Skeletal muscle cell (primary cell): ENCODE data around the gene GMPPB.

ENCODE experiments used
- DNase-seq: peaks from one replicate; pipeline ENCODE4 v3.0.0-alpha.2; 2010; ENCODE audit warnings: low read depth
- H3K4me3 ChIP-seq: 2 replicates; pipeline ENCODE4 v1.5.1; 2011; ENCODE audit warnings: low read depth, mild to moderate bottlenecking, control low read depth, low read length, moderate library complexity

GMPPB gene

GRCh38 chr3:49716691-49717210 is 7.0 kb downstream of the GMPPB start:
- no peak for DNase-seq
- no peak overlapping the region for H3K4me3 ChIP-seq

- no peak for DNase-seq
- H3K4me3 ChIP-seq = no peak overlapping the region
Observed at GRCh38 chr3:49716169-49716568, 7.6 kb downstream of the GMPPB start.

DNA sequence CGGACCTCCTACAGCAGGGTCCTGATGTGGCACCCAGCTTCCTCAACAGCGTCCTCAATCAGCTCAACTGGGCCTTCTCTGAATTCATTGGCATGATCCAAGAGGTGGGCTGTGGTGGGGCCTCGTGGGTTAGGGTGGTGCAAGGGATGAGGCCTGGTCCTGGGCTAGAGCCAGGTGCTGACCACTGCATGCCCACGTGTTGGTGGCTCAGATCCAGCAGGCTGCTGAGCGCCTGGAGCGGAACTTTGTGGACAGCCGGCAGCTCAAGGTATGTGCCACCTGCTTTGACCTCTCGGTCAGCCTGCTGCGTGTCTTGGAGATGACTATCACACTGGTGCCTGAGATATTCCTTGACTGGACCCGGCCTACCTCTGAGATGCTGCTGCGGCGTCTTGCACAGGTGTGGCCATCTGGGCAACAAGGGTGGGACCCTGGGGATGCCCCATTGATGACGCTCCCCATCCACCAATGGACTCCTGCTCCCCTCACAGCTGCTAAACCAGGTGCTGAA is 8.1 kb downstream of the GMPPB start:
- H3K4me3 ChIP-seq = no peak overlapping the region
- DNase-seq = no peak

DNA sequence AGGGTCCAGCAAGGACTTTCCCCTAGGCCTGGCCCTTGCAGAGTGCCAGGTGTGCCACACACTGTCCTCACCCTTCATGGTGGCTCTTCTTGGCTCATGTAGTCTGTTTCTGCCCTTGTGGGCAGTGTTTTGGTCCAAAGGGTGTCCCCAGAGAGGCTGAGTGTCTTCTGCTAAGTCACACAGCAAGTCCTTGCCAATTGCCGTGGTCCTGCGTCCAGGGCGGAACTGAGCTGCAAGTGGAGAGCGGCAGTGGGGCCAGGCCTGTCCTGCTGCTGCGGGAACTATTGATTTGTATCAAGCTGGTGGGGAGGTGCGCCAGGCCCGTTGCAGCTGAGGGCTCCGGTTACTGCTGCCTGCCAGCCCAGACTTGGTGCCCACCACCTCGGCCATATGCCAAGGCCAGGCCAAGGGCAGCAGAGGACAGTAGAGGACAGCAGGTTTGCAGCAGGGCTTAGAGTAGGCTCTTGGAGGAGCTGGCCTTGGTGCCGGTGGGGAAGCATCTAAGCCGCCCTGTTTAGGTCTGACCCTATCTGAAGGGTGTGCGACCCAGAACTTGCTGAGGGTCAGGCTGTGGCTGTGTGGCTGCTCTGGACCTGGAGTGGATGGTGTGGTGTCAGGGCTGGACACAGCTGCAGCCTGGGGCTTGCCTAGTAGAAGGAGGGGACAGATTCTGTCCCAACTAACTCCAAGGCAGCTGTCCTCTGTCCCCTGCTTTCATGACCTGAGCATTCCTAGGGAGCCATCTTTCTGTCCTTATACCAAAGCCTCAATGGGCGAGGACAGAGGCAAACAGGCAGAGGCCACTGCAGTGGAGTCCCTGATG is 8.8 kb downstream of the GMPPB start:
- no peak for DNase-seq
- no peak overlapping the region for H3K4me3 ChIP-seq

GRCh38 chr3:49713336-49714105 is 10.2 kb downstream of the GMPPB start:
- no peak for DNase-seq
- H3K4me3 ChIP-seq = no peak overlapping the region

GRCh38 chr3:49712631-49713317 is 11.0 kb downstream of the GMPPB start:
- DNase-seq = no peak
- no peak overlapping the region for H3K4me3 ChIP-seq

GRCh38 chr3:49712166-49712565 is 11.6 kb downstream of the GMPPB start:
- DNase-seq = no peak
- no peak overlapping the region for H3K4me3 ChIP-seq

GRCh38 chr3:49711489-49711888 is 12.3 kb downstream of the GMPPB start:
- no peak for DNase-seq
- no peak overlapping the region for H3K4me3 ChIP-seq

DNA sequence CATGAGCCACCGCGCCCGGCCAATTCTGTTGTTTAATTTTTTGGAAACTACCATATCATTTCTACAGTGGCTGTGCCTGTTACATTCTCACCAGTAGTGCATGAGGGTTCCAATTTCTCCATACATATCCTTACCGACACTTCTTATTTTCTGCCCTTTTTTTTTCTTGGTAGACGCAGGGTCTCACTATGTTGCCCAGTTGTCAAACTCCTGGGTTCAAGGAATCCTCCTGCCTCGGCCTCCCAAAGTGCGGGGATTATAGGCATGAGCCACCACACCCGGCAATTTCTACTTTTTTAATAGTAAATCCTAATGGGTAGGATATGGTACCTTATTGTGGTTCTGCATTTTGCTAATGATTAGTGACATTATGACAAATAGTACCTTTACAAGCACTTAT is 13.9 kb downstream of the GMPPB start:
- no peak overlapping the region for H3K4me3 ChIP-seq
- DNase-seq = no peak

DNA sequence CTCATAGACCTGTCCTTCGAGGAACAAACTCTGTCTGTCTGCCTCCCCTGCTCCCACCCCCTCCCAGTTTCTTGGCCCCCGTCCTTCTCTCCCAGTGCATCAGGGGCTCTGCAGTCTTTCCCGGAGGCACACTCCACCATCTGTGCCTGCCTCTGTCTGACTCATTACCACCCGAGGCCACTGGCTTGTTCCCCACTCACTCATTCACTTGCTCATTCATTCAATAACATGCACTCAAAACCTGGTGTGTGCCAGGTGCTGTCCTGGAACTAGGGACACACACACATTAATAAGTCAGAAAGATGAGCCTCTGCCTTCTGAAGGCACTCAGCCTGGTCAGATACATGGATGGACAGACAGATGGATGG is 16.7 kb downstream of the GMPPB start:
- DNase-seq = no peak
- no peak overlapping the region for H3K4me3 ChIP-seq

GRCh38 chr3:49706456-49707112 is 17.2 kb downstream of the GMPPB start:
- no peak for DNase-seq

GRCh38 chr3:49705390-49705960 is 18.3 kb downstream of the GMPPB start:
- H3K4me3 ChIP-seq = no peak overlapping the region
- DNase-seq = no peak

More at GRCh38 chr3:49706456-49707112, 17.2 kb downstream of the GMPPB start:
- no peak overlapping the region for H3K4me3 ChIP-seq

DNA sequence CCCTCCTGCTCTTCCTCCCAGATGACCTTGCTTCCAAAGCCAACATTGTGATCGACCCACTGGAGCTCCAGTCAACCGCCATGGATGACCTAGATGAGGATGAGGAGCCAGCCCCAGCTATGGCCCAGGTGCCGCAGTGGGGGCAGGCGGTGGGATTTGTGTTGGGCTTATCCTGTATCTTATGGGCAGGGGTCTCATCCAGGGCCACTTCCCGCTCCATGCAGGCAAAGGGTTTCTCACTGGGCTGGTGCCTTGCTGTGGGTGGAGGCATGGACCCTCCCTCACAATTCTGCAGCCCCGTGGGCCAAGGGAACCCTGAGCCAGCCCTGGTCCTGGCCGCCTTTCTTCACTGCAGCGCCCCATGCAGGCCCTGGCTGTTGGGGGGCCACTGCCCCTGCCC is 19.1 kb downstream of the GMPPB start:
- H3K4me3 ChIP-seq = no peak overlapping the region
- no peak for DNase-seq

DNA sequence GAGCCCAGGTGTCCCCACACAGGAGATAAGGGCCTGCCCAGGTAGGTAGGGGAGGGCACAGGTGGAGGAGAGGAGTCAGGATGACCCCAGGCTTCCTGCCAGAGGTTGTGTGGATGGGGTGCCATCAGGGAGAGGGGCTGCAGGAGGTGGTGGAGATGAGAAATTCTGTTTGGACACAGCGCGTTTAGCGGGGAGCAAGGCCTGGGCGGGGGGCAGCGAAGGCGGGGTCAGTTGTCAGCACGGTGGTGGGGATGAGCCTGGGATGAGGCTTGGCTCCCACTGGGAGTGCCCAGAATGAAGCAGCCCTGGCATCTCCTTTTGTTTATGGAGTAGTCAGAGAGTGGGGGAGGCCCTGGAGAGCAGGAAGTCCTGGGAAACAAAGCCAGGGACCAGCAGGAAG is 19.8 kb downstream of the GMPPB start:
- DNase-seq = no peak
- no peak overlapping the region for H3K4me3 ChIP-seq

- DNase-seq = no peak
- H3K4me3 ChIP-seq = no peak overlapping the region
Observed at GRCh38 chr3:49703443-49703927, 20.3 kb downstream of the GMPPB start.

DNA sequence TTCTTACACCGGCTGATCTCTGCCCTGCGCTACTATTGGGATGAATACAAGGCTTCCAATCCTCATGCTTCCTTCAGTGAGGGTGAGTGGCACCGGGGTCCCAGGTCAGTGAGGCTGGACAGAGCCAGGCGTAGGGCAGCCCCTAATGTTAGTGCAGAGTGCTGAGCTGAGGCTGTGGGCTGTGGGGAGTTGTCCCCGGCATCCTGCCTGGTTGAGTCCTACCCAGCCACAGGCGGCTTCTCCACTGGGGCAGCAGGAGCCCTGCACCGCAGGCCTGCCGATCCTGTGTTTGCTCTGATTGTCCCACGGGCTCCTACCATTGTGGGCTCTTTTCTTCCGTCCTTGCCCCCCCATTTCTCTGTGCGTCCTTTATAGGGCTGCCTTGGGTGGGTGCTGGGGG is 21.1 kb downstream of the GMPPB start:
- H3K4me3 ChIP-seq = no peak overlapping the region
- no peak for DNase-seq

GRCh38 chr3:49701388-49702077 is 22.2 kb downstream of the GMPPB start:
- H3K4me3 ChIP-seq = no peak overlapping the region
- no peak for DNase-seq

DNA sequence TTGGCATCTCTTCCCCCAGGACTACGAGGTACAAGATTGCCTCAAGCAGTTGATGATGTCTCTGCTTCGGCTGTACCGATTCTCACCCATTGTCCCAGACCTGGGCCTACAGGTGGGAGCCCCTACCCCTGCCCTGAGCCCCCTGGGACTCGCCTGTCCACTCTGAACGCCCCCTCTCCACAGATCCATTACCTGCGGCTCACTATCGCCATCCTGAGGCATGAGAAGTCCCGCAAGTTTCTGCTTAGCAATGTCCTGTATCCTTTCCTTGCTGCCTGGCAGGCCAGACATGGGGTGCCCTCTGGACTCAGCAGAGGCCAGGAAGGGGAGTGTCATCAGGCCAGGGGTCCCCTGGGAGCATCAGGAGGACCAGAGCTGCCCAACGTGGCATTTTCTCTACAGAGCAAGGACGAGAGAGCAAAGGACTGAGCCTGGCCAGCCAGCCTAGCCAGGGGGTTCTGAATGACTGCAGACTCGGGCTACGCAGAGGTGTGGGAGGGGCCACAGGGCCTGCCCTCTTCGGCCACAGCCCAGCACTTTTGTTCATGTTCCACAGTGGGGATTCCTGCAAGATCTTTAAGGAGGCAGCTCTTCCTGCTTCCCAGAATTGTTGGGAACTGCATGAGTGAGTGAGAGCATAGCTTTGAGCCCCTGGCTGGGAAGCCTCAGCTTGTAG is 23.2 kb downstream of the GMPPB start:
- H3K4me3 ChIP-seq = no peak overlapping the region
- no peak for DNase-seq
